OCI-LY3 (cell line): ENCODE measurements around the gene COMMD3.

ENCODE experiments used
- EZH2phosphoT487 ChIP-seq: fragments of 200-600 bp; shearing (Covaris generic); IDR thresholded peaks from 2 replicates; pipeline ENCODE4 v1.6.1; 2018; ENCODE audit warnings: antibody characterized with exemption, mixed run types, low read depth
- TF ChIP-seq, protein P1 (sequence below): fragments of 200-600, 300-600 bp; sonication (generic); IDR thresholded peaks from 2 replicates; pipeline ENCODE4 v1.5.1; 2014; ENCODE audit warnings: antibody characterized with exemption, low read length, low read depth

DNA sequence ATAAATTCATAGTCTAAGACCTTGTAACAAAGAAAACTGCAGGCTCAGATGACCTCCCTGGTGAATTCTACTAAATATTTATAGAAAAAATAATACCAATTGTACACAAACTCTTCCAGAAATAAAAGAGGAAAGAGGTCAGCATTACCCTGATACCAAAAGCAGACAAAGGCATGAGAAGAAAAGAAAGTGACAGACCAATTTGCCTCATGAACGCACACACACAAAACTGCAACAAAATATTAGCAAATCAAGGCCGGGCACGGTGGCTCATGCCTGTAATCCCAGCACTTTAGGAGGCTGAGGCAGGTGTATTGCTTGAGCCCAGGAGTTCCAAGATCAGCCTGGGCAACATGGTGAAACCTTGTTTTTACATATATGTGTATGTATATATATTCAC, 12.7 kb upstream of the COMMD3 start:
- TF ChIP-seq, protein P1, sequence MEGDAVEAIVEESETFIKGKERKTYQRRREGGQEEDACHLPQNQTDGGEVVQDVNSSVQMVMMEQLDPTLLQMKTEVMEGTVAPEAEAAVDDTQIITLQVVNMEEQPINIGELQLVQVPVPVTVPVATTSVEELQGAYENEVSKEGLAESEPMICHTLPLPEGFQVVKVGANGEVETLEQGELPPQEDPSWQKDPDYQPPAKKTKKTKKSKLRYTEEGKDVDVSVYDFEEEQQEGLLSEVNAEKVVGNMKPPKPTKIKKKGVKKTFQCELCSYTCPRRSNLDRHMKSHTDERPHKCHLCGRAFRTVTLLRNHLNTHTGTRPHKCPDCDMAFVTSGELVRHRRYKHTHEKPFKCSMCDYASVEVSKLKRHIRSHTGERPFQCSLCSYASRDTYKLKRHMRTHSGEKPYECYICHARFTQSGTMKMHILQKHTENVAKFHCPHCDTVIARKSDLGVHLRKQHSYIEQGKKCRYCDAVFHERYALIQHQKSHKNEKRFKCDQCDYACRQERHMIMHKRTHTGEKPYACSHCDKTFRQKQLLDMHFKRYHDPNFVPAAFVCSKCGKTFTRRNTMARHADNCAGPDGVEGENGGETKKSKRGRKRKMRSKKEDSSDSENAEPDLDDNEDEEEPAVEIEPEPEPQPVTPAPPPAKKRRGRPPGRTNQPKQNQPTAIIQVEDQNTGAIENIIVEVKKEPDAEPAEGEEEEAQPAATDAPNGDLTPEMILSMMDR, result no peak
- TF ChIP-seq EZH2phosphoT487, result no peak
